ENCODE measurements around the gene PFDN6. TPM values are rescaled to one million over a fixed set of nuclear protein-coding genes. Genes with fewer than 3 reads are reported as not detected.

The PFDN6 gene
- total and polyA plus RNA-seq, 9 of the 15 experiments (the other 6 are each of a cell fraction or from before 2014, with no cell fraction given): 6.8 to 475 (median 216) TPM

- no peak for TF ChIP-seq PBX2 (CRISPR knock-in tag; IDR thresholded peaks at IDR 0.05; ENCODE audit: low read depth)
- TF ChIP-seq PBX2 (tag; conservative IDR thresholded peaks at IDR 0.05; ENCODE audit: low read depth): no peak
- TF ChIP-seq NR3C1 (CRISPR knock-in tag; IDR thresholded peaks at IDR 0.05): no peak
- no peak for TF ChIP-seq HEY1 (CRISPR knock-in tag; IDR thresholded peaks at IDR 0.05; ENCODE audit: borderline replicate concordance)
- no peak for TF ChIP-seq MCM7 (IDR thresholded peaks at IDR 0.05)
- TF ChIP-seq ZNF639 (CRISPR knock-in tag; conservative IDR thresholded peaks at IDR 0.05 in 1 of 2, IDR thresholded peaks at IDR 0.05 in 1 of 2): no peak; a peak in 1 of 4 replicates
- TF ChIP-seq BMI1 (IDR thresholded peaks at IDR 0.05; ENCODE audit: low read length): no peak
- no peak for TF ChIP-seq ZNF717 (CRISPR knock-in tag; IDR thresholded peaks at IDR 0.05)
- TF ChIP-seq ESRRB (CRISPR knock-in tag; IDR thresholded peaks at IDR 0.05; ENCODE audit: borderline replicate concordance): no peak
- TF ChIP-seq ZNF134 (CRISPR knock-in tag; conservative IDR thresholded peaks at IDR 0.05): no peak
- TF ChIP-seq ZKSCAN1 (IDR thresholded peaks at IDR 0.05; ENCODE audit: low read depth, low read length): peak; percentile 19; the same call in 1 of the 2 replicates
- TF ChIP-seq ZFPM2 (CRISPR knock-in tag; IDR thresholded peaks at IDR 0.05): no peak
- TF ChIP-seq SETDB1 (IDR thresholded peaks at IDR 0.05; ENCODE audit: low read length): no peak
- TF ChIP-seq HDAC3 (IDR thresholded peaks at IDR 0.05; ENCODE audit: borderline replicate concordance, partially characterized antibody): no peak
- peak; percentile 50; the same call in 1 of the 2 replicates for TF ChIP-seq ZNF212 (CRISPR knock-in tag; IDR thresholded peaks at IDR 0.05)
- peak; percentile 19; the same call in 1 of the 2 replicates for TF ChIP-seq C11orf30 (IDR thresholded peaks at IDR 0.05; ENCODE audit: low read depth)
- TF ChIP-seq JUN (IDR thresholded peaks at IDR 0.05; ENCODE audit: borderline replicate concordance, low read depth, low read length): no peak
- 0 out of 2 replicates have a peak, but pooled peaks have one; percentile 9 for TF ChIP-seq JUN (CRISPR knock-in tag; IDR thresholded peaks at IDR 0.05; ENCODE audit: borderline replicate concordance)
- no peak for TF ChIP-seq ZHX1 (conservative IDR thresholded peaks at IDR 0.05; ENCODE audit: low read length)
- no peak for TF ChIP-seq ZNF766 (CRISPR knock-in tag; conservative IDR thresholded peaks at IDR 0.05)
- TF ChIP-seq RBFOX2 (IDR thresholded peaks at IDR 0.05; ENCODE audit: low read depth, low read length): peak; percentile 62
- no peak for TF ChIP-seq WHSC1 (IDR thresholded peaks at IDR 0.05; ENCODE audit: low read length)
- no peak for TF ChIP-seq GTF2F1 (IDR thresholded peaks at IDR 0.05; ENCODE audit: low read depth, low read length)
- TF ChIP-seq ZNF23 (CRISPR knock-in tag; IDR thresholded peaks at IDR 0.05): no peak
These were observed 28.4 kb downstream of the PFDN6 start, which contains the start of gene ZBTB22 (continued) for GRCh38 chr6:33317669-33318425.

Data from K562 (cell line).